IPS-18c (cell line): Measurements from ENCODE around the gene PLA2G4F.
"Not testable (repeated sequence)": the region's sequence is repeated elsewhere in the genome, so short reads cannot be mapped to it uniquely, and the experiment has no call there.

Experiments
- H3K4me3 ChIP-seq: 2 replicates; pipeline ENCODE4 v1.7.0; 2013; ENCODE audit warnings: low read depth, mild to moderate bottlenecking, low read length, moderate library complexity; ENCODE audit not compliant: insufficient read depth
- H3K9me3 ChIP-seq: one replicate; pipeline ENCODE4 v1.6.1; 2013; ENCODE audit warnings: mild to moderate bottlenecking, low read length, moderate library complexity; ENCODE audit not compliant: control insufficient read depth, insufficient read depth

The PLA2G4F gene

DNA sequence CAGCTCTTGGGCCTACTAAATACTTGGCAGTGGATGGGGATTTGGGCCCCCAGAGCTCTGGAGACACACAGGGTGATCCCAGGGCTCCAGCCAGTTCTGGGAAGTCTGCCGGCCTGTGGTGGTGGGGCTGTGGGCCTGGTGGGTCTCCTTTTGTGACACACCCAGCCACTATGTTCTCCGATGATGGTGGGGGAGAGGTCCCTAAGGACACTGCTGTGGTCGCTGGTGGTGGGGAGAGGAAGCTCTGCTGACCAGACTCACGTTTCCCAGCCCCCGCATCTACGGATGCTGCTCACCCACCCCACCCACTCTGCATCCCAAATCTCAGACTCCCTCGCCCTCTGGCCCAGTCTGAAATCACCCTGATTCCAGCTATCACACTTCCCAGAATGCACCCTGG lies 62.5 kb downstream of the PLA2G4F start:
- H3K4me3 ChIP-seq = no peak overlapping the region
- H3K9me3 ChIP-seq = no peaks in the 10 kb centered on the region

- Histone ChIP-seq H3K4me3 (no peak overlapping the region), H3K9me3 (no peaks in the 10 kb centered on the region)
Observed at GRCh38 chr15:42092398-42093318, 63.8 kb downstream of the PLA2G4F start.

DNA sequence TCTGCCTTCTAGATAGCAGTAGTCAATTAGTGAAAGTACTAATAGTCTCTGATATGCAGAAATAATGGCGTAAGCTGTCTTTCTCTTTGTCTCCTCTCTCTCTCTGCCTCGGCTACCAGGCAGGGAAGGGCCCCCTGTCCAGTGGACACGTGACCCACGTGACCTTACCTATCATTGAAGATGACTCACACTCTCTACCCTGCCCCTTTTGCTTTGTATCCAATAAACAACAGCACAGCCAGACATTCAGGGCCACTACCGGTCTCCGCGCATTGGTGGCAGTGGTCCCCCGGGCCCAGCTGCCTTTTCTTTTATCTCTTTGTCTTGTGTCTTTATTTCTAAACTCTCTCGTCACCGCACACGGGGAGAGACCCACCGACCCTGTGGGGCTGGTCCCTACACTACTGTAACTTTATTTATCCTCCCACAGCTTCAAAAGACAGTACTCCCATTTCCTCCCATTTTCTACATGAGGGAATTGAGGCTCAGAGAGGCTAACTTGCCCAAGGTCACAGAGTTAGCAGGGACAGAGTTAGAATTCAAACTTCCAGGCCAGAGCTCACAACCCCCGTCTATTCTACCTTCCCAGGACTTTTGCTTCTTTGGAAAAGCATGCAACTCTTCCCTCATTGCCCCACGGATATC lies 64.6 kb downstream of the PLA2G4F start:
- not testable (repeated sequence) for H3K9me3 ChIP-seq, H3K4me3 ChIP-seq

- no peaks in the 10 kb centered on the region for H3K9me3 ChIP-seq
- no peak overlapping the region for H3K4me3 ChIP-seq
Observed at GRCh38 chr15:42090781-42091180, 65.7 kb downstream of the PLA2G4F start.

- H3K4me3 ChIP-seq = no peak overlapping the region
- H3K9me3 ChIP-seq = no peaks in the 10 kb centered on the region
Observed at GRCh38 chr15:42090370-42090769, 66.1 kb downstream of the PLA2G4F start.

DNA sequence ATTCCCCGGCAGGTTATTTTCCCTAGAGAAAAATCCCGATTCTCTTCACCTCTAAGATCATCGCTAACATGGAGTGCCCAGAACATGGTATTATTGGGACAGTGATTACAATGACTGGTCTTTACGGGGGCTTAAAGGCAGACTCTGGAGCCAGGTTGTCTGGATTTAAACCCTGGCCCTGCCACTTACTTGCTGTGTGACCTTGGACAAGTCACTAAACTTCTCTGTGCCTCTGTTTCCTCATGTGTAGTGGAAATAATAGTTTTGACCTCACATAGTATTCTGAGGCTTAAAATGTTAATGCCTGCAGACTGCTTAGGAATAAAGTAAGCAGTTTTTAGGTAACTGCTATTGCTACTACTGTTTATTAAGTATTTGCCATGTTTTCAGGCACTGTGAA lies 66.5 kb downstream of the PLA2G4F start:
- Histone ChIP-seq H3K9me3 (no peaks in the 10 kb centered on the region), H3K4me3 (no peak overlapping the region)
